GM12892 (cell line): ENCODE results near the gene CAMTA1.

Experiments
- POLR2A ChIP-seq: IDR thresholded peaks from 2 replicates; pipeline ENCODE4 v1.6.1; 2011; ENCODE audit warnings: low read depth, low read length, control low read depth
- POLR2AphosphoS5 ChIP-seq: IDR thresholded peaks from 2 replicates; pipeline ENCODE4 v1.6.1; 2011; ENCODE audit warnings: low read depth, low read length, control low read depth
- TAF1 ChIP-seq: IDR thresholded peaks from 2 replicates; pipeline ENCODE4 v1.6.1; 2011; ENCODE audit warnings: low read depth, mild to moderate bottlenecking, control low read depth, low read length, borderline replicate concordance

DNA sequence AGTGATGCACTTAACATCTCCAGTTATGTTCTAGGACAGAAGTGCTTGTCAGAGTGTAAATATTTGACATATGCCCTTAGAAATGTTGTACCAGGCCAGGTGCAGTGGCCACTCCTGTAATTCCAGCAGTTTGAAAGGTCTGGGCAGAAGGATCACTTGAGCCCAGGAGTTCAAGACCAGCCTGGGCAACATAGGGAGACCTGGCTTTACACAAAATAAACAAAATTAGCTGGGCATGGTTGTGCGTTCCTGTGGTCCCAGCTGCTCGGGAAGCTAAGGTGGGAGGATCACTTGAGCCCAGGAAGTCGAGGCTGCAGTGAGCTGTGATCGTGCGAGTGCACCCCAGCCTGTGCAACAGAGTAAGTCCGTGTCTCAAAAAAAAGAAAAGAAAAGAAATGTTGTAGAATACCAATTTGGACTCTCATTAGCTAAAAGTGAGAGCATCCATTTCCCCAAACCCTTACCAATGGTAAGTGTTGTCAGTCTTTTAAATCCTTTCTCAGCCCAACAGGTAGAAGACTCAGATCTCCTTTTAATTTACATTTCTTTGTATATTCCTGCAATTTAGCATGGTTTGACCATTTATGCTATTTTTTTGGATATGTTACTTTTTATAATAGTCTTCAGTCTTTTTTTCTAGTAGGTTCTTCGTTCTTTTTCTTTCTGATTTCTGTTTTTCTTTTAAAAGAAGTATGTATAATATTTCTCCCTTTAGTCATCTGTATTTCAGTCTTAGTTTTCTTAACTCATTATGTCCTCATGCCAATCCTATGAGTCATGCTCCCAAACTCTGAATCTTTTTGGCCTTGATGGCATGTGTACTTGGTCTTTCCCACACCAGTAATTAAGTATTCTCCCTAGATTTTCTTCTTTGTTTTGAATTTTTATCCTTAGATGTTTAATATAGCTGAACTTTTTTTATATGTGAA lies 74.4 kb downstream of the CAMTA1 start:
- TF ChIP-seq POLR2A: no peak
- no peak for TF ChIP-seq POLR2AphosphoS5
- TF ChIP-seq TAF1: no peak
